SU-DHL-6 (cell line): ENCODE results near the gene PAN3.

Source experiments
- H2AFZ ChIP-seq: fragments of 200-600 bp; sonication (generic); 2 replicates; pipeline ENCODE4 v1.6.1; 2014; ENCODE audit warnings: low read depth, mild to moderate bottlenecking, moderate library complexity, mixed read lengths, antibody characterized with exemption, low read length; ENCODE audit not compliant: severe bottlenecking
- H3F3A ChIP-seq: fragments of 200-600 bp; shearing (Covaris generic); 2 replicates; pipeline ENCODE4 v1.6.0; 2016; ENCODE audit warnings: antibody characterized with exemption, mild to moderate bottlenecking; ENCODE audit not compliant: insufficient read depth
- H3K27ac ChIP-seq: fragments of 200-600 bp; sonication (generic); 2 replicates; pipeline ENCODE4 v1.5.1; 2016; ENCODE audit warnings: low read depth, mild to moderate bottlenecking, low read length, moderate library complexity, mixed read lengths
- H3K27me3 ChIP-seq: fragments of 200-600 bp; sonication (generic), shearing (Covaris generic); 2 replicates; pipeline ENCODE4 v1.6.0; 2014; ENCODE audit warnings: mild to moderate bottlenecking, low read length
- H3K36me3 ChIP-seq: fragments of 200-600 bp; sonication (generic); 2 replicates; pipeline ENCODE4 v1.6.1; 2014; ENCODE audit warnings: mild to moderate bottlenecking, low read length, mixed read lengths
- H3K4me2 ChIP-seq: fragments of 300-600, 200-600 bp; shearing (Covaris generic), sonication (generic); 2 replicates; pipeline ENCODE4 v1.6.0; 2014; ENCODE audit warnings: low read length, low read depth, mild to moderate bottlenecking; ENCODE audit not compliant: poor library complexity, severe bottlenecking
- H3K4me3 ChIP-seq: fragments of 200-600 bp; sonication (generic); 2 replicates; pipeline ENCODE4 v1.5.1; 2014; ENCODE audit warnings: antibody characterized with exemption, low read length, mild to moderate bottlenecking, mixed read lengths; ENCODE audit not compliant: insufficient read depth, poor library complexity, severe bottlenecking
- H3K79me2 ChIP-seq: fragments of 200-600 bp; sonication (generic); 2 replicates; pipeline ENCODE4 v1.6.1; 2014; ENCODE audit warnings: mild to moderate bottlenecking, low read length, moderate library complexity; ENCODE audit not compliant: insufficient read depth
- H3K9ac ChIP-seq: fragments of 200-600 bp; sonication (generic); 2 replicates; pipeline ENCODE4 v1.7.0; 2014; ENCODE audit warnings: mild to moderate bottlenecking, low read length
- H3K9me2 ChIP-seq: fragments of 200-600 bp; sonication (generic); replicated peaks from 2 replicates; pipeline ENCODE4 v1.6.1; 2014; ENCODE audit warnings: low read length; ENCODE audit not compliant: insufficient read depth
- H3K9me3 ChIP-seq: fragments of 200-600 bp; sonication (generic); 2 replicates; pipeline ENCODE4 v1.6.1; 2014; ENCODE audit warnings: low read length, mixed read lengths; ENCODE audit not compliant: insufficient read depth
- H4K20me1 ChIP-seq: fragments of 200-600 bp; sonication (generic); 2 replicates; pipeline ENCODE4 v1.6.1; 2014; ENCODE audit warnings: low read depth, mild to moderate bottlenecking, antibody characterized with exemption, low read length, moderate library complexity, mixed read lengths
- EZH2phosphoT487 ChIP-seq: fragments of 200-600 bp; sonication (generic), shearing (Covaris generic); conservative IDR thresholded peaks from 2 replicates; pipeline ENCODE4 v1.6.1; 2018; ENCODE audit warnings: mild to moderate bottlenecking, antibody characterized with exemption, low read length, moderate library complexity, mixed read lengths
- TF ChIP-seq, protein P1 (sequence below): fragments of 200-600 bp; sonication (generic); IDR thresholded peaks from one replicate; pipeline ENCODE4 v1.5.1; 2017; ENCODE audit warnings: antibody characterized with exemption, mild to moderate bottlenecking, low read length, moderate library complexity; ENCODE audit not compliant: insufficient read depth, poor library complexity, severe bottlenecking

The PAN3 gene

DNA sequence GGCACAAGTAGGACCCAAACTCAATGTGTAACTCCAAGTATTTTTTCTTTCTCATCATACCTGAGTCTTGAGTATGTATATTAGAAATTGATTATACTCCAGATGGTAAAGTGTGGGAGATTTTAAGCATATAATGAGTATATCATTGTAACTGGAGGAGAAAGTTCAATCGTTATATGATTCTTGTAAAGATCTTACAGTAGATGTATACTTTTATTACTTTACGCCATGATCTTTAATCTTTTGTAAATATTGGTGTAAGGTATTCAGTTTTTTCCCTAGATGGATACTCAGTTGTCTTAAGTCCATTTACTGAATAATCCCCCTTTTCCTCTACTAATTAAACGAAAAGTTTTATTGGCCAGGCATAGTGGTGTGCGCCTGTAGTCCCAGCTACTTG lies 25.2 kb downstream of the PAN3 start:
- H3K79me2 ChIP-seq = peaks cover 94% of the 10 kb centered on the region
- no peak overlapping the region for H2AFZ ChIP-seq
- H3K9ac ChIP-seq = no peak overlapping the region
- no peaks in the 10 kb centered on the region for H3K9me2 ChIP-seq
- H3K4me2 ChIP-seq = no peak overlapping the region
- H3F3A ChIP-seq = no peaks in the 10 kb centered on the region
- no peak overlapping the region for H3K4me3 ChIP-seq
- H3K27me3 ChIP-seq = no peaks in the 10 kb centered on the region
- peaks cover 43% of the 10 kb centered on the region for H4K20me1 ChIP-seq
- TF ChIP-seq EZH2phosphoT487 = no peak
- TF ChIP-seq, protein P1, sequence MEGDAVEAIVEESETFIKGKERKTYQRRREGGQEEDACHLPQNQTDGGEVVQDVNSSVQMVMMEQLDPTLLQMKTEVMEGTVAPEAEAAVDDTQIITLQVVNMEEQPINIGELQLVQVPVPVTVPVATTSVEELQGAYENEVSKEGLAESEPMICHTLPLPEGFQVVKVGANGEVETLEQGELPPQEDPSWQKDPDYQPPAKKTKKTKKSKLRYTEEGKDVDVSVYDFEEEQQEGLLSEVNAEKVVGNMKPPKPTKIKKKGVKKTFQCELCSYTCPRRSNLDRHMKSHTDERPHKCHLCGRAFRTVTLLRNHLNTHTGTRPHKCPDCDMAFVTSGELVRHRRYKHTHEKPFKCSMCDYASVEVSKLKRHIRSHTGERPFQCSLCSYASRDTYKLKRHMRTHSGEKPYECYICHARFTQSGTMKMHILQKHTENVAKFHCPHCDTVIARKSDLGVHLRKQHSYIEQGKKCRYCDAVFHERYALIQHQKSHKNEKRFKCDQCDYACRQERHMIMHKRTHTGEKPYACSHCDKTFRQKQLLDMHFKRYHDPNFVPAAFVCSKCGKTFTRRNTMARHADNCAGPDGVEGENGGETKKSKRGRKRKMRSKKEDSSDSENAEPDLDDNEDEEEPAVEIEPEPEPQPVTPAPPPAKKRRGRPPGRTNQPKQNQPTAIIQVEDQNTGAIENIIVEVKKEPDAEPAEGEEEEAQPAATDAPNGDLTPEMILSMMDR = no peak
- H3K36me3 ChIP-seq = no peaks in the 10 kb centered on the region
- H3K9me3 ChIP-seq = no peaks in the 10 kb centered on the region
- H3K27ac ChIP-seq = no peak overlapping the region

DNA sequence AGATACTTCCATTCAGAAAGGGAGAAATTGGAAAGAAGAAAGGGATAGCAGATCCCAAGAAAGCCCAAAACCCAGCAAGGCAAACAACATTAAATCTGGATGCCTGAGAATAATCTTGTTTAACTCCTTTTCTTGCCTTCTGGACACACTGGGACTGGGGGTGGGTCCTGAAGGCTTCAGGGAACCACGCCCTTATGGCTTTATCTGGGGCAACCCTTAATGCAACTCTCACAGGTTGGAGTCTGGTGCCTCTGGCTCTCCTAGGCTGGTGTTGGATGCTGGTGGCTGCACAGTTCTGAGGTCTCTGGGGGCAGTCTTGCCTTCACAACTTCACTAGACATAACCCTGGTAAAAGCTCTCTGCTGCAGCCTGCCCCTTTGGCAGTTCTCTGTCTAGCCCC lies 27.9 kb downstream of the PAN3 start:
- Histone ChIP-seq H3K9me3 (no peaks in the 10 kb centered on the region), H4K20me1 (peaks cover 36% of the 10 kb centered on the region)
- no peak for TF ChIP-seq EZH2phosphoT487
- TF ChIP-seq, protein P1 = no peak

DNA sequence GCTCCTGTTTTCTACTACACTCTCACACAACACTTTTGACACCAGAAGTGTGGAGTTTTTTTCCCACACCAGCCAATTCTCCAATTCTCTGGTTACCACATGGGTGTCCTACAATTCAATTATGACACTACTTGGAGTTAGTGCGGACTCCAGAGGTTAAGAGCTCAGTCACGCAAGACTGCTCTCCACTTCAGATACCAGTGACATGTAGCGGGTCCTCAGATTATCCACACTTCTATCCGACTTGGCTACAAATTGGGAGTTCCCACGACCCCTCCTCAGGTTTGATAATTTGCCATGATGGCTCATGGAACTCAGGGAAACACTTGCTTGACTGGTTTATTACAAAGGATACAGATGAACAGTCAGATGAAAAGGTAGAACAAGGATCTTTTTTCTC lies 32.9 kb downstream of the PAN3 start:
- Histone ChIP-seq H3K27ac (no peak overlapping the region), H3K4me2 (no peak overlapping the region), H3K27me3 (no peaks in the 10 kb centered on the region), H3K4me3 (no peak overlapping the region), H3K9me2 (no peaks in the 10 kb centered on the region), H2AFZ (no peak overlapping the region), H3F3A (no peaks in the 10 kb centered on the region), H3K36me3 (0 out of 2 replicates have a peak, but pooled peaks cover 15% of the 10 kb centered on the region), H3K9me3 (no peaks in the 10 kb centered on the region), H4K20me1 (peaks cover 10% of the 10 kb centered on the region; the same call in 1 of the 2 replicates), H3K79me2 (peaks cover 82% of the 10 kb centered on the region), H3K9ac (no peak overlapping the region)
- TF ChIP-seq, protein P1 = no peak
- TF ChIP-seq EZH2phosphoT487 = no peak

More for the DNA sequence above, 27.9 kb downstream of the PAN3 start:
- Histone ChIP-seq H3K27me3 (no peaks in the 10 kb centered on the region), H3K9ac (no peak overlapping the region), H3K4me3 (no peak overlapping the region), H3K79me2 (peaks cover 95% of the 10 kb centered on the region), H3K4me2 (no peak overlapping the region), H2AFZ (no peak overlapping the region), H3F3A (no peaks in the 10 kb centered on the region), H3K36me3 (no peaks in the 10 kb centered on the region), H3K27ac (no peak overlapping the region), H3K9me2 (no peaks in the 10 kb centered on the region)
